Endothelial cell of umbilical vein (primary cell): ENCODE data around the gene LIG4. TPM values are rescaled to one million over a fixed set of nuclear protein-coding genes. Genes with fewer than 3 reads are reported as not detected.

Experiments used
- BruUV-seq: library from RNA; stranded (reverse); fragments of 400-500 nt; replicated peaks from 2 replicates; lab custom pipeline; 2021; lab: Mats Ljungman, UMichigan
- CTCF ChIA-PET: fragments of 300-600, 350-600 bp; sonication (Branson Sonifier 250); formaldehyde crosslinking; loops from one replicate; lab custom pipeline; 2021; ENCODE audit warnings: antibody characterized with exemption, inconsistent platforms; lab: Charles Lee
- POLR2A ChIA-PET: fragments of 300-600, 350-600 bp; sonication (Branson Sonifier 250); formaldehyde crosslinking; loops from one replicate; lab custom pipeline; 2021; ENCODE audit warnings: antibody characterized with exemption, inconsistent platforms; lab: Charles Lee
- DNase-seq: peaks from one replicate; pipeline ENCODE4 v3.0.0-alpha.2; 2011; ENCODE audit warnings: low read depth, low spot score
- FAIRE-seq: peaks from 2 replicates; lab custom pipeline; 2011; peaks lifted over from hg19 to GRCh38; lab: Jason Lieb, UNC
- H2AFZ ChIP-seq: 2 replicates; pipeline ENCODE4 v1.6.0; 2012; ENCODE audit warnings: low read depth, low read length, control low read depth, inconsistent platforms
- H3K27ac ChIP-seq: 2 replicates; pipeline ENCODE4 v1.5.1; 2011; ENCODE audit warnings: low read depth, mild to moderate bottlenecking, control low read depth, low read length, moderate library complexity; ENCODE audit not compliant: insufficient read depth
- H3K27me3 ChIP-seq, 2 experiments: 2 replicates each; pipeline versions ENCODE4 v1.6.0 to v1.6.1; 2011; ENCODE audit warnings: low read length in 2 of 2, mixed read lengths in 1 of 2; ENCODE audit not compliant: control insufficient read depth in 2 of 2, insufficient read depth in 2 of 2
- H3K36me3 ChIP-seq, 2 experiments: 2 replicates in 1 of 2; 3 replicates in 1 of 2; pipeline ENCODE4 v1.5.1; 2011; ENCODE audit warnings: low read length in 2 of 2, mild to moderate bottlenecking in 1 of 2, moderate library complexity in 1 of 2; ENCODE audit not compliant: control insufficient read depth in 2 of 2, insufficient read depth in 2 of 2; ENCODE audit errors: extremely low read depth in 1 of 2
- H3K4me1 ChIP-seq: 3 replicates; pipeline ENCODE4 v1.5.1; 2011; ENCODE audit warnings: mild to moderate bottlenecking, low read length; ENCODE audit not compliant: control insufficient read depth, insufficient read depth; ENCODE audit errors: extremely low read depth
- H3K4me2 ChIP-seq: 2 replicates; pipeline ENCODE4 v1.6.1; 2011; ENCODE audit warnings: low read length, control low read depth, mixed read lengths; ENCODE audit not compliant: insufficient read depth
- H3K4me3 ChIP-seq, 3 experiments: fragments of 200-600 bp in 1 of 3; sonication (generic), shearing (Covaris generic) in 1 of 3; replicated peaks in 1 of 3; 2 replicates each; pipeline ENCODE4 v1.5.1; 2011 to 2016; ENCODE audit warnings: control low read depth in 3 of 3, low read length in 3 of 3, mild to moderate bottlenecking in 2 of 3, inconsistent platforms in 1 of 3, low read depth in 1 of 3, moderate library complexity in 1 of 3; ENCODE audit not compliant: insufficient read depth in 1 of 3
- H3K79me2 ChIP-seq: 2 replicates; pipeline ENCODE4 v1.6.0; 2012; ENCODE audit warnings: low read length, inconsistent platforms; ENCODE audit not compliant: control insufficient read depth, insufficient read depth
- H3K9ac ChIP-seq: replicated peaks from 2 replicates; pipeline ENCODE3; 2011; ENCODE audit warnings: low read length, control low read depth; ENCODE audit not compliant: insufficient read depth; ENCODE audit errors: extremely low read depth
- H3K9me1 ChIP-seq: replicated peaks from 3 replicates; pipeline ENCODE4 v1.6.0; 2011; ENCODE audit warnings: mild to moderate bottlenecking, low read length; ENCODE audit not compliant: control insufficient read depth, insufficient read depth; ENCODE audit errors: extremely low read depth
- H3K9me3 ChIP-seq: replicated peaks from 2 replicates; pipeline ENCODE4 v1.5.1; 2012; ENCODE audit warnings: low read length, inconsistent platforms; ENCODE audit not compliant: control insufficient read depth, insufficient read depth
- H4K20me1 ChIP-seq: replicated peaks from 2 replicates; pipeline ENCODE3; 2011; ENCODE audit warnings: mild to moderate bottlenecking, low read length; ENCODE audit not compliant: control insufficient read depth, insufficient read depth; ENCODE audit errors: extremely low read depth
- CTCF ChIP-seq, 2 donors: IDR thresholded peaks; 1 replicate in 1 of 2; 2 replicates in 1 of 2; pipeline ENCODE4 v1.5.1; 2011; ENCODE audit warnings: low read length in 2 of 2, mild to moderate bottlenecking in 2 of 2, moderate library complexity in 2 of 2, control low read depth in 1 of 2, inconsistent platforms in 1 of 2, low read depth in 1 of 2; ENCODE audit not compliant: insufficient read depth in 1 of 2; ENCODE audit errors: extremely low read depth in 1 of 2
- EZH2 ChIP-seq: IDR thresholded peaks from 2 replicates; pipeline ENCODE4 v1.6.1; 2012; ENCODE audit warnings: borderline replicate concordance, low read depth, mild to moderate bottlenecking, moderate library complexity, low read length, inconsistent platforms; ENCODE audit not compliant: severe bottlenecking
- FOS ChIP-seq: IDR thresholded peaks from 2 replicates; pipeline ENCODE4 v1.6.1; 2011; ENCODE audit warnings: mild to moderate bottlenecking, low read length, moderate library complexity, borderline replicate concordance; ENCODE audit not compliant: insufficient read depth
- GATA2 ChIP-seq: IDR thresholded peaks from 2 replicates; pipeline ENCODE4 v1.7.0; 2011; ENCODE audit warnings: low read depth, mild to moderate bottlenecking, moderate library complexity, mixed read lengths, low read length; ENCODE audit not compliant: insufficient read length, insufficient read depth
- JUN ChIP-seq: IDR thresholded peaks from 2 replicates; pipeline ENCODE4 v1.6.1; 2011; ENCODE audit warnings: borderline replicate concordance, low read depth; ENCODE audit not compliant: insufficient read length, insufficient read depth
- MAX ChIP-seq: IDR thresholded peaks from 2 replicates; pipeline ENCODE4 v1.6.1; 2011; ENCODE audit not compliant: insufficient read depth, insufficient read length
- MYC ChIP-seq: IDR thresholded peaks from one replicate; pipeline ENCODE4 v1.6.1; 2011; ENCODE audit warnings: mild to moderate bottlenecking, low read depth, low read length
- POLR2A ChIP-seq: IDR thresholded peaks from 2 replicates; pipeline ENCODE4 v1.6.1; 2012; ENCODE audit warnings: low read depth, mild to moderate bottlenecking, control low read depth, low read length
- POLR2AphosphoS5 ChIP-seq: IDR thresholded peaks from 2 replicates; pipeline ENCODE4 v1.6.1; 2012; ENCODE audit warnings: low read depth, mild to moderate bottlenecking, control low read depth, low read length, moderate library complexity; ENCODE audit not compliant: insufficient read depth
- dilution Hi-C: fragments of 300-500 bp; cut with MboI; formaldehyde crosslinking; loops from one replicate; pipeline ENCODE4 v1.15.0; 2019; ENCODE audit warnings: low sequenced_read_pairs; ENCODE audit not compliant: extremely low pct_ligation_motif_present
- intact Hi-C: fragments of 100-400 bp; cut with micrococcal nuclease; formaldehyde crosslinking; loops from one replicate; pipeline ENCODE4 v1.10.0; 2022
- polyA plus RNA-seq, 4 experiments: library from polyadenylated mRNA; depleted of rRNA in 3 of 4; stranded (reverse) in 3 of 4; unstranded in 1 of 4; fragments of >200 nt; gene quantifications; 2 replicates each; pipeline versions ENCODE4 v1.2.1 to v1.2.3, GENCODE V29; 2011 to 2012; ENCODE audit warnings: missing spikeins in 1 of 4
- total RNA-seq: library from RNA; stranded (reverse); gene quantifications from 2 replicates; pipeline ENCODE4 v1.2.3, GENCODE V29; 2021

LIG4 gene
- total and polyA plus RNA-seq, 2 donors (not counting 3 experiments of a cell fraction or from before 2014, with no cell fraction given): 3.0 to 9.2 TPM

GRCh38 chr13:108195146-108195545, 20.2 kb downstream of the LIG4 start:
- Histone ChIP-seq H3K9me1 (no peaks in the 10 kb centered on the region), H3K4me1 (no peaks in the 10 kb centered on the region), H2AFZ (no peak overlapping the region), H4K20me1 (no peaks in the 10 kb centered on the region), H3K36me3 (no peaks in the 10 kb centered on the region), H3K27ac (no peak overlapping the region), H3K79me2 (no peaks in the 10 kb centered on the region), H3K4me2 (no peak overlapping the region), H3K9me3 (no peaks in the 10 kb centered on the region), H3K27me3 (no peaks in the 10 kb centered on the region), H3K9ac (no peak overlapping the region), H3K4me3 (no peak overlapping the region)
- FAIRE-seq (no peak), DNase-seq (no peak)
- no TSS peak for BruUV-seq
- dilution Hi-C loops (no loop called here), intact Hi-C loops (no loop called here)
- CTCF ChIA-PET: no interaction called here
- POLR2A ChIA-PET: no interaction called here
- TF ChIP-seq GATA2: no peak
- no peak for TF ChIP-seq MYC
- TF ChIP-seq POLR2A: no peak

GRCh38 chr13:108194435-108194936, 20.9 kb downstream of the LIG4 start:
- H2AFZ ChIP-seq: no peak overlapping the region
- H3K36me3 ChIP-seq: no peaks in the 10 kb centered on the region
- no peak for FAIRE-seq
- no peaks in the 10 kb centered on the region for H3K9me1 ChIP-seq
- H3K4me1 ChIP-seq: no peaks in the 10 kb centered on the region
- H3K4me2 ChIP-seq: no peak overlapping the region
- no peaks in the 10 kb centered on the region for H4K20me1 ChIP-seq
- intact Hi-C loops: no loop called here
- dilution Hi-C loops: no loop called here
- no peak overlapping the region for H3K27ac ChIP-seq
- no TSS peak for BruUV-seq
- H3K9ac ChIP-seq: no peak overlapping the region
- POLR2A ChIA-PET: no interaction called here
- no peak for DNase-seq
- no peak overlapping the region for H3K4me3 ChIP-seq
- TF ChIP-seq JUN: no peak
- TF ChIP-seq EZH2: no peak
- TF ChIP-seq POLR2AphosphoS5: no peak
- no peak for TF ChIP-seq MYC
- no peak for TF ChIP-seq GATA2
- TF ChIP-seq CTCF (IDR thresholded peaks at IDR 0.05; ENCODE audit: extremely low read depth in 1 of 2, insufficient read depth in 1 of 2, low read depth in 1 of 2, low read length in 2 of 2): no peak
- no peak for TF ChIP-seq MAX
- TF ChIP-seq FOS: no peak
- TF ChIP-seq POLR2A: no peak
- no peaks in the 10 kb centered on the region for H3K9me3 ChIP-seq
- CTCF ChIA-PET: no interaction called here
- no peaks in the 10 kb centered on the region for H3K79me2 ChIP-seq
- no peaks in the 10 kb centered on the region for H3K27me3 ChIP-seq
